GM18870 (cell line): ENCODE data around the gene COL10A1.
"Not testable (repeated sequence)": the region's sequence is repeated elsewhere in the genome, so short reads cannot be mapped to it uniquely, and the experiment has no call there.

Experiments used
- ATAC-seq: cut with Tn5 transposase; IDR thresholded peaks from one replicate; pipeline ENCODE4 v1.9.1; 2021; ENCODE audit warnings: moderate library complexity; ENCODE audit not compliant: unreplicated experiment

Gene COL10A1

DNA sequence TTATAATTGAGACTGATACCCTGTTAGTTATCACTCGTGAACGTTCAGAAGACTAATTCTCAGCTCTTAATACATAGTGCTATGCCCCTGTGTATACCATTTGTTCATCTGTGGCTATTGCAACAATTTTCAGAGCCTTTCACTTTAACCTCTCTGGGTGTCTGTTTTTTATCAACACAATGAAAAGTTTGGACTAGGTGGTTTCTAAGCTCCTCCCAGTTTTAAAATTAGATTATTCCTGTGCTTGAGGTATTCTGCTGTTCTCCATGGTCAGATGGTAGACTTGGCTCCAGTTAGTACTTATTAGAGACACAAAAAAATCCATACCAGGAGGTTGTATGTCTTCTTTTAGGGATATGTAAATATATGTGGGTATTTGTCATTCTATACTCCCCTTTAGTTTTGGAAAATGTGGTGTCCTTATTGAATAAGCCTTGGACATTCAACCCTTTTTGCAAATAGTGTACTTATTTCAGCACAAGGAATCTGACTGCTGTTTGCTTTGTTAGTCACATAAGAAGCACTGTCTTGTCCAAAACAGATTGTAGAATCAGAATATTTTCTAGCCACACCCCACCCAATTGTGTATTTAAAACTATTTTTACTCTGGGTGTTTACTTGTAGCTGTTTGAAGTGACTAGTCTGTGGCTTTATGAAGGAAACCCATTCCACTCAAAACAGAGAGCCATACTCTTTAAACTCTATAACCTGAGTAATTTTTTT is 2.0 kb upstream of the COL10A1 start:
- no peak for ATAC-seq

GRCh38 chr6:116120430-116120829 is 5.5 kb downstream of the COL10A1 start:
- ATAC-seq, result no peak

DNA sequence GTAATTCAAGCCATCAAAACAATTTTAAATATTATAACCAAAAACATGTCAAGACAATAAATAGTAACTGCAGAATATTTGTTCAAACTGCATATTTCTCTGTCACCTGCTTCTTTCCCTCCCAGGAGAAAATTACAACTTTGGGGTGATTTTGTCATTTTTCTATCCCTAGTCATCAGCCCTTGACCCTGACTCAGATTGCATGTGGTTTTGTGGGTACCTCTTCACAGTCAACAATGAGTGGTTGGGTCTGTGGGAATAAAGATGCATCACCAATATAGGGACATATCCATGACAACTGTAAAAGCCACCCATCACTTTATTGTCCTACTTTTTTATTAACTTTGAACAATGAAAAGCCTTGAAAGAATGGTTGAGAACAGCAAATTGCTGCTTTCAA is 7.3 kb downstream of the COL10A1 start:
- no peak for ATAC-seq

DNA sequence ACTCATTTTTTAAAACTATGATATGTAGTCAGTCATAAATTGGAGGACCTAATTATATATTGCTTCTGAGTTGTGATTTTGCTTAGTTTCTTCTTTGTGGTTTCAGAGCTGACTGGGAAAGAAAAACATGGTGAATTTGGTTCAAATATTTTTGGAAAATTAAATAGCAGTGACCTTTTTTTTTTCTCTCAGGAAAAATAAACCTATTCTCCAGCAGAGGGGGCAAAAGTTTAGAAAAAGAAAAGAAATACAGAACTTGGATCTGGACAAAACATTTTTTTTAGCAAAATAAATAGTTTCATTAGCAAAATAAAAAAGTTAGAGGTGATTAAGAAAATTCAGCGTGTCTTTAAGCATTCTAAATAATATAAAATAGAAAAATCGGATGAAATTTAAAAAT is 10.2 kb downstream of the COL10A1 start:
- no peak for ATAC-seq

DNA sequence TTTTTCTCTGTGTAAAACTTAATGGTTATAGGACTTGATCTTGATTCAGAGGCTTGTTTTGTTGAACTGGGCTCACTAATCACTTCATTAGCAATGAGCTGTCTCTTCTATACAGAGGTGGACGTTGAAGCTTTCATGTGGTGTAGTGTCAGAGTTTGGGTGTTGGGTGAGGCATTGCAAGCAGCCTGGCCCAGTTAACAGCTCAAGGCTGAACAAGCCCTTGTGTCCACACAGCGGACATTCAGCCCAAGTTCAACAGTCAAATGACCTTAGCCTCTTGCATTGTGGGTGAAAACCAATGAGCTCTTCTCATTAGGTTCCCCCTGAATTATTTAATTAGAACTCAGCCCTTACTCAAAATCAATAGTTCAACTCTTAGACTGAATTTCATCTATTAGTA is 12.5 kb downstream of the COL10A1 start:
- ATAC-seq, result no peak

GRCh38 chr6:116111552-116112528 is 14.1 kb downstream of the COL10A1 start:
- peak; percentile 76 for ATAC-seq

- no peak for ATAC-seq
Measured at GRCh38 chr6:116108836-116109235, 17.1 kb downstream of the COL10A1 start.

DNA sequence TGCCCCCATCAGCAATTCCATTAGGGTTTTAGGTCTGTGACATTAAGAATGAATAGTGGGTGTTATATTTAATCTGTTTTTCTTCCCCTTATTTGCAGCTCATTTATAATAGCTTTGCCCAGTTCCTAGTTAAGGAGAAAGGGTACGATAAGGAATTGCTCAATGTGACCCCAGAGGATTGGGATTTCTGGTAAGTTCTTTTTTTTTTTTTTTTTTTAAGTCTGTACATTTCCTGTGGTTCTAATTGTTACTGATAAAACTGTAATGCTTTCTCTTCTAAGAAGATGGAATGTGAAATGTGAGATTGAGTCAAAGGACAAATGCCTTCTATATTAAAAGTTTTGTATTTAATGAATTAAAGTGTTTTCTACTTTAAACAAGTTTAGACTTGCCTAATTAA is 19.8 kb downstream of the COL10A1 start:
- ATAC-seq, result no peak

DNA sequence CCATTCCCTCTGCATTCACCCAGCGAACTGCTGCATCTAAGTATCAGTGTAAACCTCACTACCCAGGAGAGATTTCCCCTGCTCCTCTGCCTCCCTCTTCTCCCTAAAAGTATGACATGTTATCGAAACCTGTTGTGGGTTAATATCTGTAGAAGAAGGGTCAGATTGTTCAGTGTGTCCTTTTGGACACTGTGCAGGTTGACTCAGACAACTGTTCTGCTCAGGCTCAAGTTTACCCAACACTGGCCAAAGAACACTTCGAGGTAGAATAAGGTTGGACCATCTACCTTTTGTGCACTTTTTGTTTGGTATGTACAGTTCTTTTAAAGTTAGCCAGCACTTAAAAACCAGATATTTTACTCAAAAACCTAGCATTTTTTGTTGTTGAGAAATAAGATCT is 20.7 kb downstream of the COL10A1 start:
- ATAC-seq, result no peak

GRCh38 chr6:116104636-116105035 is 21.3 kb downstream of the COL10A1 start:
- no peak for ATAC-seq

DNA sequence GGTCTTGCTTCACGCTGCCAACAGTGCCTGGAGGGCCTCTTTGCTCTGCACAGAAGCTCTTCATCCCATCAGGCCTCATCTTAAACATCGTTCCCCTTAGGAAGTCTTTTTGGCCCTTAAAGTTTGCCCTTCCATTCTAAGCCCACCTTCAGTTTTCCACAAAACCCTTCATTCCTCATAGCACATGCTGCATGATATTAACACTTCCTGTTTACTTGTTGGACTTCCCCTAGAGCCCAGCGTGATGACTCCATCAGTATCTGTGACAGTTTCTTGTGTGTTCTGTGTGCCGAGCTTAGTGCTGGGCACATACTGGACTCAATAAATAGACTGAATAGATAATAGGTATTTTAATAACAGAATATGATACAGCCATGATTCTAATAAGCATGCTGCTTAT is 23.1 kb downstream of the COL10A1 start:
- no peak for ATAC-seq

GRCh38 chr6:116101790-116102189 is 24.1 kb downstream of the COL10A1 start:
- ATAC-seq, result no peak

GRCh38 chr6:116101302-116101718 is 24.6 kb downstream of the COL10A1 start:
- ATAC-seq, result no peak

GRCh38 chr6:116100419-116101301 is 25.3 kb downstream of the COL10A1 start, which contains the start of gene NT5DC1:
Gene NT5DC1, plus strand, starts transcription at chr6:116100853. Its CDS starts 78 bp downstream, at chr6:116100931.
- peak; percentile 74 for ATAC-seq

GRCh38 chr6:116099036-116099435 is 26.9 kb downstream of the COL10A1 start:
- ATAC-seq, result no peak

DNA sequence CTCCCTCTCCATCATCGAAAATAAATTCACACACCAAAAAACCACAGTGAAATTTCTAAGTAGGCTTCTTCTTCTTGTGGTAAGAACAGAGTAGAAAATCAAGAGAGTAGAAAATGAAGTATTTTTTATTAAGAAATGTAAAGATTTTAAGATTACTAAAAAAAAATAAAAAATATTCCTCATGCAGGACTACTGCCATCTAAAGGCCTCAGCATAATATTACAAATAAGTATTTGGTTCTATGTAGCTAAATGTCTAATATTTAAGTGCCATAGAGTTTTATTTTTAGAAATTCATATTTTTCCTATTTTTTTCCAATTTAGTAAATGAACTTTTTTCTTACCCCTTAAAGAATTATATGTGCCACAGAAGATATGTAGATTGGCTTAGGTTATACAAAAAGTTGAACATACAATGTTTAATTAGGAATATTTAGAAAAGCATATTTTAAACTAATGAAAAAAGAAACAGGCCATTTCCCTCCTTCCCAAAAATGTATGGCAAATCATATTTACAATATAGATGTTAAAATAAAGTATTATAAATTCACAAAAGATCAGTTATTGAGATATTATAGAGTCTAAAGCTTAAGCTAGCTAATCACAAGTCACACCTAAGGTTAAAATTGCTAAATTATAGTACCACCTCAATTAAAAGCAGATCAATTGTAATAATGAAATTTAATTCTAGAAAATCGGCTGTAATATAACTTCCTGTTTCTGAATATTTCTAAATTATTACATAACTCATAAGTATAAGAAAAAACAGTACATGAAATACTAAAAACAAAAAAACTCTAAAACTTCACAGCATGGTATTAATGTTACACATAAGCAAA is 28.7 kb downstream of the COL10A1 start:
- no peak for ATAC-seq

DNA sequence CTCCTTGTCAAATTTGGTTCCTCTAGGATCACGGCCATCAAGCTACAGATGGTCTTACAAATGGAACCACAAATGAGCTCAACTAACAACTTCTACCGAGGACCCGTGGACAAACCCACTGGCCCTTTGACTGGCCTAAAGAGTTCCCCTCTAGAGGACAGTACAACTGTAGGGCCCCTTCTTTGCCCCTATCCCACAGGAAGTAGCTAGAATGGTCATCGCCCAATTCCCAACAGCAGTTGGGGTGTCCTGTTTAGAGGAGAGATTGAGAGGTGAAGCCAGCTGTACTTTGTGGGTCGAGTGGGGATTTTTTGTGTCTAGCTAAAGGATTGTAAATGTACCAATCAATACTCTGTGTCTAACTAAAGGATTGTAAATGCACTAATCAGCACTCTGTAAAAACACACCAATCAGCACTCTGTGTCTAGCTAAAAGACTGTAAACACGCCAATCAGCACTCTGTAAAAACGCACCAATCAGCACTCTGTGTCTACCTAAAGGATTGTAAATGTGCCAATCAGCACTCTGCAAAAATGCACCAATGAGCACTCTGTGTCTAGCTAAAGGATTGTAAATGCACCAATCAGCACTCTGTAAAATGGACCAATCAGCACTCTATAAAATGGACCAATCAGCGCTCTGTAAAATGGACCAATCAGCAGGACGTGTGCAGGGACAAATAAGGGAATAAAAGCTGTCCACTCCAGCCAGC is 29.7 kb downstream of the COL10A1 start:
- ATAC-seq, result not testable (repeated sequence)

DNA sequence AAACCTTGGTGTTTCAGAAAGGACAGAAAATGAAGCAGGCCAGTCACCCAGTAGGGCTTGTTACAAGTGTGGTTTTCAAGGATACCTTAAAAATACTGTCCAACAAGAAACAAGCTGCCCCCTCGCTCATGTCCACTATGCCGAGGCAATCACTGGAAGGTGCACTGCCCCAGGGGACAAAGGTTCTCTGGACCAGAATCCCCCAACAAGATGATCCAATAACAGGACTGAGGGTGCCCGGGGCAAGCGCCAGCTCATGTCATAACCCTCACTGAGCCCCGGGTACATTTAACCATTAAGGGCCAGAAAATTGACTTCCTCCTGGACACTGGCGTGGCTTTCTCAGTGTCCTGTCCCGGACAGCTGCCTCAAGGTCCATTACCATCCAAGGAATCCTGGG is 31.9 kb downstream of the COL10A1 start:
- no peak for ATAC-seq

DNA sequence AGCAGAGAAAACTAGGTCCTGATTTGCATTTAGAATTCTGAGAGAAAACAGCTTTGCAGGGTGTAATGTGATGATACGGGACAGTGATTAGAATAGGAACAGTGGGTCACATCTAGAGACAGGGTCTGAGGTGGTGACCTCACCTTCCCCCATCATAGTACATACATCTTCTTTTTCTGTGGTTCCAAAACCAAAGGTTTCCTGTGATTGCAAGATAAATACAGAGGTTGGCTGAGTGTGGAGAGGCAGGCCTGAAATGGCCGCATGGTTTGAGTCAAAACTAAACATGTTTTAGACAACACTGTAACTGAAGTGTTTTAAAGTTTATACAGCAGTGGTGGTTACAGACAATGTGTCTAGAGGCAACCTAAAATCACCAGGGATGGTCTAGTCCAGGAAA is 35.7 kb downstream of the COL10A1 start:
- ATAC-seq, result peak; percentile 69
